SW480 (cell line): ENCODE measurements around the gene PHAX.
"Not testable (repeated sequence)": the region's sequence is repeated elsewhere in the genome, so short reads cannot be mapped to it uniquely, and the experiment has no call there.

Experiments used
- DNase-seq: peaks from one replicate; pipeline ENCODE4 v3.0.0-alpha.2; 2016; ENCODE audit warnings: low spot score

Gene PHAX

GRCh38 chr5:126600631-126601511, at the start of gene PHAX:
Gene PHAX, plus strand, starts transcription at chr5:126600947. Its CDS starts 16 bp downstream, at chr5:126600963.
- peak; percentile 86 for DNase-seq

- no peak for DNase-seq
These were observed 48.1 kb upstream of the PHAX start for GRCh38 chr5:126552614-126553013.

- not testable (repeated sequence) for DNase-seq
These were observed 45.6 kb upstream of the PHAX start for GRCh38 chr5:126555101-126555500.

- no peak for DNase-seq
These were observed 38.8 kb upstream of the PHAX start for GRCh38 chr5:126561908-126562307.

GRCh38 chr5:126562823-126563222, 37.9 kb upstream of the PHAX start:
- DNase-seq, result no peak

GRCh38 chr5:126568206-126568755, 32.5 kb upstream of the PHAX start:
- DNase-seq, result no peak

GRCh38 chr5:126575644-126576043, 25.1 kb upstream of the PHAX start:
- no peak for DNase-seq

- DNase-seq, result no peak
These were observed 23.8 kb upstream of the PHAX start for GRCh38 chr5:126576974-126577373.

- DNase-seq, result no peak
These were observed 23.3 kb upstream of the PHAX start for GRCh38 chr5:126577415-126577814.

GRCh38 chr5:126579716-126580115, 21.0 kb upstream of the PHAX start:
- DNase-seq, result no peak

- DNase-seq, result no peak
These were observed 17.0 kb upstream of the PHAX start for GRCh38 chr5:126583761-126584160.

GRCh38 chr5:126587551-126588390, 13.0 kb upstream of the PHAX start:
- no peak for DNase-seq

GRCh38 chr5:126589536-126590297, 11.0 kb upstream of the PHAX start:
- DNase-seq, result no peak

- DNase-seq, result no peak
These were observed 9.2 kb upstream of the PHAX start for GRCh38 chr5:126591549-126591948.

- peak; percentile 98 for DNase-seq
These were observed 5.8 kb upstream of the PHAX start, which contains the start of gene ALDH7A1 for GRCh38 chr5:126594748-126595485. Gene ALDH7A1, minus strand, starts transcription at chr5:126595219. Its CDS starts 21 bp downstream, at chr5:126595198.

- DNase-seq, result no peak
These were observed 5.2 kb upstream of the PHAX start for GRCh38 chr5:126595486-126596083.

GRCh38 chr5:126597156-126597555, 3.6 kb upstream of the PHAX start:
- DNase-seq, result peak; percentile 31

- DNase-seq, result no peak
These were observed 1.2 kb upstream of the PHAX start for GRCh38 chr5:126599499-126599898.

- not testable (repeated sequence) for DNase-seq
These were observed 646 bp upstream of the PHAX start for GRCh38 chr5:126599971-126600630.

- DNase-seq, result no peak
These were observed 2.8 kb downstream of the PHAX start for GRCh38 chr5:126603402-126603991.
